Endothelial cell of umbilical vein (primary cell): ENCODE measurements around the gene TMEM108. TPM values are rescaled to one million over a fixed set of nuclear protein-coding genes. Genes with fewer than 3 reads are reported as not detected.

Experiments
- BruUV-seq: library from RNA; stranded (reverse); fragments of 400-500 nt; replicated peaks from 2 replicates; lab custom pipeline; 2021; lab: Mats Ljungman, UMichigan
- CTCF ChIA-PET: fragments of 300-600, 350-600 bp; sonication (Branson Sonifier 250); formaldehyde crosslinking; loops from one replicate; lab custom pipeline; 2021; ENCODE audit warnings: antibody characterized with exemption, inconsistent platforms; lab: Charles Lee
- POLR2A ChIA-PET: fragments of 300-600, 350-600 bp; sonication (Branson Sonifier 250); formaldehyde crosslinking; loops from one replicate; lab custom pipeline; 2021; ENCODE audit warnings: antibody characterized with exemption, inconsistent platforms; lab: Charles Lee
- DNase-seq: peaks from one replicate; pipeline ENCODE4 v3.0.0-alpha.2; 2011; ENCODE audit warnings: low read depth, low spot score
- FAIRE-seq: peaks from 2 replicates; lab custom pipeline; 2011; peaks lifted over from hg19 to GRCh38; lab: Jason Lieb, UNC
- H2AFZ ChIP-seq: 2 replicates; pipeline ENCODE4 v1.6.0; 2012; ENCODE audit warnings: low read depth, low read length, control low read depth, inconsistent platforms
- H3K27ac ChIP-seq: 2 replicates; pipeline ENCODE4 v1.5.1; 2011; ENCODE audit warnings: low read depth, mild to moderate bottlenecking, control low read depth, low read length, moderate library complexity; ENCODE audit not compliant: insufficient read depth
- H3K27me3 ChIP-seq, 2 experiments: 2 replicates each; pipeline versions ENCODE4 v1.6.0 to v1.6.1; 2011; ENCODE audit warnings: low read length in 2 of 2, mixed read lengths in 1 of 2; ENCODE audit not compliant: control insufficient read depth in 2 of 2, insufficient read depth in 2 of 2
- H3K36me3 ChIP-seq, 2 experiments: 2 replicates in 1 of 2; 3 replicates in 1 of 2; pipeline ENCODE4 v1.5.1; 2011; ENCODE audit warnings: low read length in 2 of 2, mild to moderate bottlenecking in 1 of 2, moderate library complexity in 1 of 2; ENCODE audit not compliant: control insufficient read depth in 2 of 2, insufficient read depth in 2 of 2; ENCODE audit errors: extremely low read depth in 1 of 2
- H3K4me1 ChIP-seq: 3 replicates; pipeline ENCODE4 v1.5.1; 2011; ENCODE audit warnings: mild to moderate bottlenecking, low read length; ENCODE audit not compliant: control insufficient read depth, insufficient read depth; ENCODE audit errors: extremely low read depth
- H3K4me2 ChIP-seq: 2 replicates; pipeline ENCODE4 v1.6.1; 2011; ENCODE audit warnings: low read length, control low read depth, mixed read lengths; ENCODE audit not compliant: insufficient read depth
- H3K4me3 ChIP-seq, 3 experiments: fragments of 200-600 bp in 1 of 3; sonication (generic), shearing (Covaris generic) in 1 of 3; replicated peaks in 1 of 3; 2 replicates each; pipeline ENCODE4 v1.5.1; 2011 to 2016; ENCODE audit warnings: control low read depth in 3 of 3, low read length in 3 of 3, mild to moderate bottlenecking in 2 of 3, inconsistent platforms in 1 of 3, low read depth in 1 of 3, moderate library complexity in 1 of 3; ENCODE audit not compliant: insufficient read depth in 1 of 3
- H3K79me2 ChIP-seq: 2 replicates; pipeline ENCODE4 v1.6.0; 2012; ENCODE audit warnings: low read length, inconsistent platforms; ENCODE audit not compliant: control insufficient read depth, insufficient read depth
- H3K9ac ChIP-seq: replicated peaks from 2 replicates; pipeline ENCODE3; 2011; ENCODE audit warnings: low read length, control low read depth; ENCODE audit not compliant: insufficient read depth; ENCODE audit errors: extremely low read depth
- H3K9me1 ChIP-seq: replicated peaks from 3 replicates; pipeline ENCODE4 v1.6.0; 2011; ENCODE audit warnings: mild to moderate bottlenecking, low read length; ENCODE audit not compliant: control insufficient read depth, insufficient read depth; ENCODE audit errors: extremely low read depth
- H3K9me3 ChIP-seq: replicated peaks from 2 replicates; pipeline ENCODE4 v1.5.1; 2012; ENCODE audit warnings: low read length, inconsistent platforms; ENCODE audit not compliant: control insufficient read depth, insufficient read depth
- H4K20me1 ChIP-seq: replicated peaks from 2 replicates; pipeline ENCODE3; 2011; ENCODE audit warnings: mild to moderate bottlenecking, low read length; ENCODE audit not compliant: control insufficient read depth, insufficient read depth; ENCODE audit errors: extremely low read depth
- CTCF ChIP-seq, 2 donors: IDR thresholded peaks; 1 replicate in 1 of 2; 2 replicates in 1 of 2; pipeline ENCODE4 v1.5.1; 2011; ENCODE audit warnings: low read length in 2 of 2, mild to moderate bottlenecking in 2 of 2, moderate library complexity in 2 of 2, control low read depth in 1 of 2, inconsistent platforms in 1 of 2, low read depth in 1 of 2; ENCODE audit not compliant: insufficient read depth in 1 of 2; ENCODE audit errors: extremely low read depth in 1 of 2
- EZH2 ChIP-seq: IDR thresholded peaks from 2 replicates; pipeline ENCODE4 v1.6.1; 2012; ENCODE audit warnings: borderline replicate concordance, low read depth, mild to moderate bottlenecking, moderate library complexity, low read length, inconsistent platforms; ENCODE audit not compliant: severe bottlenecking
- FOS ChIP-seq: IDR thresholded peaks from 2 replicates; pipeline ENCODE4 v1.6.1; 2011; ENCODE audit warnings: mild to moderate bottlenecking, low read length, moderate library complexity, borderline replicate concordance; ENCODE audit not compliant: insufficient read depth
- GATA2 ChIP-seq: IDR thresholded peaks from 2 replicates; pipeline ENCODE4 v1.7.0; 2011; ENCODE audit warnings: low read depth, mild to moderate bottlenecking, moderate library complexity, mixed read lengths, low read length; ENCODE audit not compliant: insufficient read length, insufficient read depth
- JUN ChIP-seq: IDR thresholded peaks from 2 replicates; pipeline ENCODE4 v1.6.1; 2011; ENCODE audit warnings: borderline replicate concordance, low read depth; ENCODE audit not compliant: insufficient read length, insufficient read depth
- MAX ChIP-seq: IDR thresholded peaks from 2 replicates; pipeline ENCODE4 v1.6.1; 2011; ENCODE audit not compliant: insufficient read depth, insufficient read length
- MYC ChIP-seq: IDR thresholded peaks from one replicate; pipeline ENCODE4 v1.6.1; 2011; ENCODE audit warnings: mild to moderate bottlenecking, low read depth, low read length
- POLR2A ChIP-seq: IDR thresholded peaks from 2 replicates; pipeline ENCODE4 v1.6.1; 2012; ENCODE audit warnings: low read depth, mild to moderate bottlenecking, control low read depth, low read length
- POLR2AphosphoS5 ChIP-seq: IDR thresholded peaks from 2 replicates; pipeline ENCODE4 v1.6.1; 2012; ENCODE audit warnings: low read depth, mild to moderate bottlenecking, control low read depth, low read length, moderate library complexity; ENCODE audit not compliant: insufficient read depth
- dilution Hi-C: fragments of 300-500 bp; cut with MboI; formaldehyde crosslinking; loops from one replicate; pipeline ENCODE4 v1.15.0; 2019; ENCODE audit warnings: low sequenced_read_pairs; ENCODE audit not compliant: extremely low pct_ligation_motif_present
- intact Hi-C: fragments of 100-400 bp; cut with micrococcal nuclease; formaldehyde crosslinking; loops from one replicate; pipeline ENCODE4 v1.10.0; 2022
- polyA plus RNA-seq, 4 experiments: library from polyadenylated mRNA; depleted of rRNA in 3 of 4; stranded (reverse) in 3 of 4; unstranded in 1 of 4; fragments of >200 nt; gene quantifications; 2 replicates each; pipeline versions ENCODE4 v1.2.1 to v1.2.3, GENCODE V29; 2011 to 2012; ENCODE audit warnings: missing spikeins in 1 of 4
- total RNA-seq: library from RNA; stranded (reverse); gene quantifications from 2 replicates; pipeline ENCODE4 v1.2.3, GENCODE V29; 2021

The TMEM108 gene
- total and polyA plus RNA-seq, 2 donors (not counting 3 experiments of a cell fraction or from before 2014, with no cell fraction given), result 0.40 to 1.1 TPM

GRCh38 chr3:133393691-133394474, 355.7 kb downstream of the TMEM108 start:
- H2AFZ ChIP-seq, result no peak overlapping the region
- FAIRE-seq, result no peak
- peaks cover 9% of the 10 kb centered on the region for H3K4me1 ChIP-seq
- POLR2A ChIA-PET, result no interaction called here
- no peak for DNase-seq
- H3K36me3 ChIP-seq, result no peaks in the 10 kb centered on the region
- H3K9me3 ChIP-seq, result no peaks in the 10 kb centered on the region
- no peak overlapping the region for H3K4me2 ChIP-seq
- H3K27me3 ChIP-seq, result peaks cover 0 to under 1% of the 10 kb centered on the region in 2 experiments
- H3K27ac ChIP-seq, result no peak overlapping the region
- no peaks in the 10 kb centered on the region for H3K79me2 ChIP-seq
- TF ChIP-seq JUN (no peak), POLR2A (no peak), MAX (no peak), EZH2 (no peak), GATA2 (no peak), MYC (no peak), POLR2AphosphoS5 (no peak), CTCF (IDR thresholded peaks at IDR 0.05; ENCODE audit: extremely low read depth in 1 of 2, insufficient read depth in 1 of 2, low read depth in 1 of 2, low read length in 2 of 2) (no peak), FOS (no peak)
- intact Hi-C loops, result no loop called here
- no peaks in the 10 kb centered on the region for H3K9me1 ChIP-seq
- no peaks in the 10 kb centered on the region for H4K20me1 ChIP-seq
- CTCF ChIA-PET, result interaction anchor here (0.6 to 2.1 kb wide), 3 partner anchors 9 to 353 kb away, joined by 3 to 7 read pairs (median 4); no protein-coding TSS in a partner anchor
- dilution Hi-C loops, result no loop called here
- H3K4me3 ChIP-seq, result no peak overlapping the region
- BruUV-seq, result no TSS peak
- H3K9ac ChIP-seq, result no peak overlapping the region
